H1 (cell line): ENCODE measurements around the gene AP1M1. TPM values are rescaled to one million over a fixed set of nuclear protein-coding genes. Genes with fewer than 3 reads are reported as not detected.

ENCODE experiments used
- SIN3A ChIP-seq, 2 experiments: IDR thresholded peaks in 1 of 2; conservative IDR thresholded peaks in 1 of 2; 2 replicates each; pipeline ENCODE4 v1.6.1; 2011 to 2012; ENCODE audit warnings: low read length in 2 of 2, improper control_type of control experiment in 1 of 2, low read depth in 1 of 2, mild to moderate bottlenecking in 1 of 2
- polyA plus RNA-seq, 7 experiments: library from polyadenylated mRNA; depleted of rRNA in 3 of 7; stranded (reverse) in 5 of 7; unstranded in 2 of 7; fragments of >200 nt in 5 of 7; fragments of 200-250 nt in 2 of 7; gene quantifications; 1 replicate in 5 of 7; 2 replicates in 1 of 7; 4 replicates in 1 of 7; pipeline versions ENCODE4 v1.2.1 to v1.2.3, GENCODE V29; 2011 to 2013; ENCODE audit warnings: missing spikeins in 2 of 7, mixed read lengths in 2 of 7
- total RNA-seq: library from RNA; stranded (reverse); fragmentation: NEBNext Ultra II Directional; extraction: Animal tissue kit (Norgen Biotek cat#: 25700); gene quantifications from 2 replicates; pipeline ENCODE4 v1.2.1, GENCODE V29; 2021

Gene AP1M1
- total and polyA plus RNA-seq, 2 of the 8 experiments (the other 6 are each of a cell fraction or from before 2014, with no cell fraction given), result 30.9 to 37.5 TPM

GRCh38 chr19:16259385-16260159 lies 61.9 kb downstream of the AP1M1 start (continued):
- TF ChIP-seq SIN3A (conservative IDR thresholded peaks at IDR 0.05 in 1 of 2, IDR thresholded peaks at IDR 0.05 in 1 of 2; ENCODE audit: low read depth in 1 of 2, low read length in 2 of 2), result no peak
